ENCODE data around the gene MME. TPM values are rescaled to one million over a fixed set of nuclear protein-coding genes. Genes with fewer than 3 reads are reported as not detected.

MME gene
- total and polyA plus RNA-seq, 2 donors from 2014 or later = 8.4 to 126 TPM

- Histone ChIP-seq H3K9ac (ENCODE audit: low read length in 3 of 3) (no peak overlapping the region), H3K4me1 (ENCODE audit: control insufficient read depth in 2 of 3, insufficient read depth in 2 of 3, low read depth in 1 of 3, low read length in 3 of 3) (no peaks in the 10 kb centered on the region), H3K9me3 (ENCODE audit: control insufficient read depth in 2 of 3, insufficient read depth in 1 of 3, low read length in 3 of 3) (no peaks in the 10 kb centered on the region), H3K36me3 (ENCODE audit: control insufficient read depth in 2 of 3, insufficient read depth in 3 of 3, low read length in 3 of 3) (no peaks in the 10 kb centered on the region), H3K27ac (ENCODE audit: low read depth in 2 of 2, low read length in 2 of 2) (no peak overlapping the region), H3K4me3 (ENCODE audit: low read length in 3 of 3) (no peak overlapping the region), H3K27me3 (ENCODE audit: control insufficient read depth, insufficient read depth, low read length) (no peaks in the 10 kb centered on the region)
- no peak for FAIRE-seq
- no peak for DNase-seq
- no peak for TF ChIP-seq CTCF (IDR thresholded peaks at IDR 0.05; ENCODE audit: borderline replicate concordance, extremely low read depth, insufficient read depth)
- intact Hi-C loops (cut with DNase I) = no loop called here
These were observed 117.7 kb downstream of the MME start for GRCh38 chr3:155197786-155198185.

GRCh38 chr3:155202626-155203025 lies 122.5 kb downstream of the MME start:
- intact Hi-C loops (cut with DNase I) = no loop called here
- Histone ChIP-seq H3K27me3 (ENCODE audit: control insufficient read depth, insufficient read depth, low read length) (no peaks in the 10 kb centered on the region), H3K4me3 (ENCODE audit: low read length in 3 of 3) (no peak overlapping the region), H3K9me3 (ENCODE audit: control insufficient read depth in 2 of 3, insufficient read depth in 1 of 3, low read length in 3 of 3) (no peaks in the 10 kb centered on the region), H3K4me1 (ENCODE audit: control insufficient read depth in 2 of 3, insufficient read depth in 2 of 3, low read depth in 1 of 3, low read length in 3 of 3) (no peaks in the 10 kb centered on the region), H3K9ac (ENCODE audit: low read length in 3 of 3) (no peak overlapping the region), H3K27ac (ENCODE audit: low read depth in 2 of 2, low read length in 2 of 2) (no peak overlapping the region), H3K36me3 (ENCODE audit: control insufficient read depth in 2 of 3, insufficient read depth in 3 of 3, low read length in 3 of 3) (no peaks in the 10 kb centered on the region)
- FAIRE-seq = no peak
- TF ChIP-seq CTCF (IDR thresholded peaks at IDR 0.05; ENCODE audit: borderline replicate concordance, extremely low read depth, insufficient read depth) = no peak
- no peak for DNase-seq

GRCh38 chr3:155204851-155205250 lies 124.7 kb downstream of the MME start:
- intact Hi-C loops (cut with DNase I) = no loop called here
- DNase-seq = no peak
- TF ChIP-seq CTCF (IDR thresholded peaks at IDR 0.05; ENCODE audit: borderline replicate concordance, extremely low read depth, insufficient read depth) = no peak
- Histone ChIP-seq H3K9ac (ENCODE audit: low read length in 3 of 3) (no peak overlapping the region), H3K4me1 (ENCODE audit: control insufficient read depth in 2 of 3, insufficient read depth in 2 of 3, low read depth in 1 of 3, low read length in 3 of 3) (no peaks in the 10 kb centered on the region), H3K9me3 (ENCODE audit: control insufficient read depth in 2 of 3, insufficient read depth in 1 of 3, low read length in 3 of 3) (no peaks in the 10 kb centered on the region), H3K4me3 (ENCODE audit: low read length in 3 of 3) (no peak overlapping the region), H3K36me3 (ENCODE audit: control insufficient read depth in 2 of 3, insufficient read depth in 3 of 3, low read length in 3 of 3) (no peaks in the 10 kb centered on the region), H3K27ac (ENCODE audit: low read depth in 2 of 2, low read length in 2 of 2) (no peak overlapping the region), H3K27me3 (ENCODE audit: control insufficient read depth, insufficient read depth, low read length) (no peaks in the 10 kb centered on the region)
- no peak for FAIRE-seq

GRCh38 chr3:155208183-155208800 lies 128.2 kb downstream of the MME start:
- no peaks in the 10 kb centered on the region for H3K27me3 ChIP-seq (ENCODE audit: control insufficient read depth, insufficient read depth, low read length)
- no peaks in the 10 kb centered on the region for H3K4me1 ChIP-seq (ENCODE audit: control insufficient read depth in 2 of 3, insufficient read depth in 2 of 3, low read depth in 1 of 3, low read length in 3 of 3)
- H3K9me3 ChIP-seq (ENCODE audit: control insufficient read depth in 2 of 3, insufficient read depth in 1 of 3, low read length in 3 of 3) = no peaks in the 10 kb centered on the region
- no peak overlapping the region for H3K4me3 ChIP-seq (ENCODE audit: low read length in 3 of 3)
- intact Hi-C loops (cut with DNase I) = no loop called here
- no peak overlapping the region for H3K27ac ChIP-seq (ENCODE audit: low read depth in 2 of 2, low read length in 2 of 2)
- DNase-seq (no peak), FAIRE-seq (no peak)
- no peak for TF ChIP-seq CTCF (IDR thresholded peaks at IDR 0.05; ENCODE audit: borderline replicate concordance, extremely low read depth, insufficient read depth)
- no peak overlapping the region for H3K9ac ChIP-seq (ENCODE audit: low read length in 3 of 3)
- H3K36me3 ChIP-seq (ENCODE audit: control insufficient read depth in 2 of 3, insufficient read depth in 3 of 3, low read length in 3 of 3) = no peaks in the 10 kb centered on the region

All from kidney (tissue), 14 donors.